ENCODE measurements around the gene MAZ.
A peak's percentile ranks its signal among the peaks of the same experiment; 100 is the strongest.

Gene MAZ

DNA sequence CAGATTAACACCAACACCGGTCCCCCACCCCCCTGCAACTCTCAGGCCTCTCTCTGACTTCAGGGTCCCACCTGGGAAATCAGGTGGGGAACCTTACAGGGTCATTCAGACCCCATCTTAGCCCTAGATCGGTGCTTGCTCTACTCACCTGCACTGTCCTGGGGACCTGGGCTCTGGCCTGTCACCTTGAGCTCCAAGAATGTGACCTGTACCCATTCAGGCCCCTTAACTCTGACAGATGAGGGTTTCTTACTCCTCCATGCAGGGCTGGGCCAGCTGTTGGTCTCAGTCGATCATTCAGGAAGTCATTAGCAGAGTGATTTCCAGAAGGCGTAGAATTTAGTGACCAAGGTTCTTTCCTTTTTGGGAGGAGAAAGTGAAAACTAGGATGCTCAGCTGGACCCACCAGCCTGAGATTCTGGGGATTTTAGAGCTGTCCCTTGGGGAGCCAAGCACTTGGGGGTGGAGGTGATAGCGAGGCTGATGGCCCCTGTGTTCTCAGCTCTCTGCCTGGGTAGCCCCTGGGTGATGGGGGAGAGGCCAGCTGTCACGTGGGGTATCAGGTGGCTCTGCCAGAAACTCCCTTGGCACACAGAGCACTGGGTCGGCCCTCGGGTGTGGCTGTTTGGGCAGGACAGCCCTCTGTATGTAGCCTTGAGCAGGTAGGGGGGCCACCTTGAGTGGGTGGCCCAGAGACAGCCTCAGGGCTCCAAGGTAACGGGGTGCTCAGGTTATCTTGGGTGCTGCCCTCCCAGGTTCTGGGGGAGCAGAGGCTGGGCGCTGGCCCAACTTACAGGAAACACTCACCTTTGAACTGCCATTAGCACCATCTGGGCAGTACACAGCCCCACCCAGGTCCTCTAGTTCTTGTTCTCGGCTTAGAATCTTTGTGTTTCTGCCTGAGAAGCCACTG, 14.7 kb downstream of the MAZ start:
- no peak for TF ChIP-seq CTCF (IDR thresholded peaks at IDR 0.05; ENCODE audit: control insufficient read depth, extremely low read depth, insufficient read depth)
- peak overlapping the region; percentile 57 for H3K4me3 ChIP-seq (ENCODE audit: low read depth, low read length)
- no peak for DNase-seq (ENCODE audit: low read depth)

- DNase-seq (ENCODE audit: low read depth): no peak
- no peak overlapping the region for H3K4me3 ChIP-seq (ENCODE audit: low read depth, low read length)
- no peak for TF ChIP-seq CTCF (IDR thresholded peaks at IDR 0.05; ENCODE audit: control insufficient read depth, extremely low read depth, insufficient read depth)
Observed at GRCh38 chr16:29821643-29822115, 15.3 kb downstream of the MAZ start.

DNA sequence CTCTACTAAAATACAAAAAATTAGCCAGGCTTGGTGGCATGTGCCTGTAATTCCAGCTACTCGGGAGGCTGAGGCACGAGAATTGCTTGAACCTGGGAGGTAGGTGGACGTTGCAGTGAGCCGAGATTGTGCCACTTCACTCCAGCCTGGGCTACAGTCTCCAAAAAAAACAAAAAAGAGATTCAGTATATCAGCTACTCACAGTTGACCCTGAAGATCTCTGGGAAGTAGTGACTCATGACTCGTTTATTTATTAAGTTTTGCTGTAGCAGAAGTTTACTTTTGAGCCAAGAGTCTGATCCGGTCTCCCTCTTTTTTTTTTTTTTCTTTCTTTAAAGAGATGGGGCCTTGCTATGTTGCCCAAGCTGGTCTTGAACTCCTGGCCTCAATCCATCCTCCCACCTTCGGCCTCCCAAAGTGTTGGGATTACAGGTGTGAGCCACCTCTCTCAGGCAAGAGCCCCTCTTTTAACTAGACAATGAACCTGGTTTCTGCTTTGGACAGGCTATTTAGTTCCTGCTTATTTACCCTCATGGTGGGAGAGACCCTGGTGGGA, 18.3 kb downstream of the MAZ start:
- no peak for TF ChIP-seq CTCF (IDR thresholded peaks at IDR 0.05; ENCODE audit: control insufficient read depth, extremely low read depth, insufficient read depth)

DNA sequence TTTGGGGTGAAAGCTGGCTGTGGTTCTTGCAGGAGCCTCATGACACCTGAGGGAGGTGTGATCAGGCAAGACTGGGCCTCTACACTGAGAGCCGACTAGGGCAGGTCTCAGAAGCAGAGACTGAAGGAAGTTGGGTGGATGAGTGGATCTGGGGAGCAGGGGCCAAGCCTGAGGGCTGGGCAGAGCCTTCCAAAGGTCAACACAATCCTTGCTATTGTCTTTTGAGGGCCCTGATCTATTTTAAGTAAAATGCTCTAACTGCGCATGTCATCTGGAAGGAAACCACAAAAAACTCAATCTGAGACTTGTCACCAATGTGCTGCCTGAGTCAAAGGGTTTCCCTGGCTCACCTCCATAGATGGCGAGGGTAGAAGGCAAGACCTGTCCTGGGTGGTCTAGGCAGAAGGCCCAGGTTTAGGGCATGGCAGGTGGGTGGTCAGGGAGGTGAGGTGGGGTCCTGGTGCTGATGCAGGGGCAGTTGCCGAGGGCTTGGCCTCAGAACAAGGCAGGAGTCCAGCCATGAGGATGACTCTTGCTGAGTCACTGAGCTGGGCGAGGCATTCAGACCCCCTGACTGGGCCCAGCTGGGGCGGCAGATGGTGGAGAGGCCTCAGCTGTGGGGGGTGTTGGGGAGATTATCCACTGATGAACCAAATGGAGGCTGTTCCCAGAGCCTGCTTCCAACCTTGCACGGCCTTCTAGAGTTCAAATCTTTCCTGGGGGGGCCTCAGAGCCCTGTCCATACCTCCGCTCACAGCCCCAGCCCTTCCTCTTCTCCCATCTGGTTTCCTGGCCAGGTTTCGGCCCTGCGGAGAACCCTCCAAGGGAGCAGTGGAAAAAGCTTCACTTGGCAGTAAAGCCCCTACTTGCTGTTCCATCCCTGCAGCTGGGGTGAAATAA, 19.1 kb downstream of the MAZ start:
- no peak overlapping the region for H3K4me3 ChIP-seq (ENCODE audit: low read depth, low read length)
- no peak for DNase-seq (ENCODE audit: low read depth)

More for the DNA sequence above, 18.3 kb downstream of the MAZ start:
- no peak overlapping the region for H3K4me3 ChIP-seq (ENCODE audit: low read depth, low read length)
- DNase-seq (ENCODE audit: low read depth): no peak

DNA sequence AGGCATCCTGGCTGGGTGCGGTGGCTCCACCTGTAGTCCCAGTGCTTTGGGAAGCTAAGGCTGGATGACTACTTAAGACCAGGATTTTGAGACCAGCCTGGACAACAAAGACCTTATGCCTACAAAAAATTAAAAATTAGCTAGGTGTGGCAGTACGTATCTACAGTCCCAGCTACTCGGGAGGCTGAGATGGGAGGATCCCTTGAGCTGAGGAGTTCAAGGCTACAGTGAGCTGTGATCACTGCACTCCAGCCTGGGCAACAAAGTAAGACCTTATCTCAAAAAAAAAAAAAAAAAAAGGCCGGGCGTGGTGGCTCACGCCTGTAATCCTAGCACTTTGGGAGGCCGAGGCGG, 20.0 kb downstream of the MAZ start:
- TF ChIP-seq CTCF (IDR thresholded peaks at IDR 0.05; ENCODE audit: control insufficient read depth, extremely low read depth, insufficient read depth): no peak
- no peak for DNase-seq (ENCODE audit: low read depth)
- no peak overlapping the region for H3K4me3 ChIP-seq (ENCODE audit: low read depth, low read length)

More for the DNA sequence above, 19.1 kb downstream of the MAZ start:
- TF ChIP-seq CTCF (IDR thresholded peaks at IDR 0.05; ENCODE audit: control insufficient read depth, extremely low read depth, insufficient read depth): no peak

- DNase-seq (ENCODE audit: low read depth): no peak
- TF ChIP-seq CTCF (IDR thresholded peaks at IDR 0.05; ENCODE audit: control insufficient read depth, extremely low read depth, insufficient read depth): no peak
- no peak overlapping the region for H3K4me3 ChIP-seq (ENCODE audit: low read depth, low read length)
Observed at GRCh38 chr16:29830774-29831173, 24.4 kb downstream of the MAZ start.
